Stimulated activated CD4-positive, alpha-beta T cell treated with anti-CD3 and anti-CD28 coated beads, TNF-alpha, amount 100 ng/mL, for 1 hour (primary cell): Measurements from ENCODE around the gene F10.
"Not testable (repeated sequence)": the region's sequence is repeated elsewhere in the genome, so short reads cannot be mapped to it uniquely, and the experiment has no call there.

ENCODE experiments used
- DNase-seq, 3 donors: peaks; one replicate each; pipeline ENCODE4 v3.0.0-alpha.2; 2020; ENCODE audit warnings: low read depth in 3 of 3, low spot score in 1 of 3

F10 gene

GRCh38 chr13:113098162-113098732 is 24.4 kb upstream of the F10 start:
- DNase-seq: no peak

GRCh38 chr13:113099142-113099541 is 23.5 kb upstream of the F10 start:
- DNase-seq: no peak

- not testable (repeated sequence) for DNase-seq
Measured at GRCh38 chr13:113102302-113102701, 20.3 kb upstream of the F10 start.

GRCh38 chr13:113102727-113103126 is 19.9 kb upstream of the F10 start:
- DNase-seq: no peak

- no peak for DNase-seq
Measured at GRCh38 chr13:113103646-113104045, 19.0 kb upstream of the F10 start.

GRCh38 chr13:113105032-113105920 is 17.3 kb upstream of the F10 start, which contains the start of gene F7:
TSS of gene F7 (plus strand) at chr13:113105791. CDS start at chr13:113105842, 51 bp downstream.
- no peak for DNase-seq

GRCh38 chr13:113105921-113106452 is 16.6 kb upstream of the F10 start:
- DNase-seq: no peak

- DNase-seq: no peak
Measured at GRCh38 chr13:113106711-113107351, 15.8 kb upstream of the F10 start.

- not testable (repeated sequence) for DNase-seq
Measured at GRCh38 chr13:113108521-113108920, 14.1 kb upstream of the F10 start.

- DNase-seq: no peak
Measured at GRCh38 chr13:113109151-113110047, 13.2 kb upstream of the F10 start.

GRCh38 chr13:113110048-113110851 is 12.3 kb upstream of the F10 start:
- DNase-seq: peak in 1 of 3 donors; percentile 10

GRCh38 chr13:113110852-113111315 is 11.7 kb upstream of the F10 start:
- DNase-seq: peak in 1 of 3 donors; percentile 4

GRCh38 chr13:113111821-113112220 is 10.8 kb upstream of the F10 start:
- DNase-seq: not testable (repeated sequence)

GRCh38 chr13:113112475-113112874 is 10.1 kb upstream of the F10 start:
- DNase-seq: not testable (repeated sequence)

GRCh38 chr13:113112893-113113845 is 9.4 kb upstream of the F10 start:
- DNase-seq: no peak

- DNase-seq: no peak
Measured at GRCh38 chr13:113113846-113114271, 8.7 kb upstream of the F10 start.

GRCh38 chr13:113114511-113115362 is 7.9 kb upstream of the F10 start:
- DNase-seq: no peak
